GM19023 (cell line): ENCODE results near the gene SH3RF2.
A peak's percentile ranks its signal among the peaks of the same experiment; 100 is the strongest.
"Not testable (repeated sequence)": the region's sequence is repeated elsewhere in the genome, so short reads cannot be mapped to it uniquely, and the experiment has no call there.

Source experiments
- ATAC-seq: cut with Tn5 transposase; IDR thresholded peaks from one replicate; pipeline ENCODE4 v1.9.1; 2021; ENCODE audit warnings: mild to moderate bottlenecking, moderate library complexity; ENCODE audit not compliant: unreplicated experiment

The SH3RF2 gene

GRCh38 chr5:146076028-146076427, 139.7 kb downstream of the SH3RF2 start:
- no peak for ATAC-seq

GRCh38 chr5:146076455-146076854, 140.1 kb downstream of the SH3RF2 start:
- ATAC-seq = no peak

- ATAC-seq = no peak
These were observed 142.2 kb downstream of the SH3RF2 start for GRCh38 chr5:146078566-146078965.

- ATAC-seq = no peak
These were observed 143.5 kb downstream of the SH3RF2 start for GRCh38 chr5:146079695-146080373.

- ATAC-seq = no peak
These were observed 145.2 kb downstream of the SH3RF2 start for GRCh38 chr5:146081556-146081955.

- ATAC-seq = peak; percentile 88
These were observed 146.4 kb downstream of the SH3RF2 start for GRCh38 chr5:146082798-146083197.

GRCh38 chr5:146084376-146084775, 148.0 kb downstream of the SH3RF2 start:
- no peak for ATAC-seq

GRCh38 chr5:146088098-146088497, 151.7 kb downstream of the SH3RF2 start:
- ATAC-seq = no peak

GRCh38 chr5:146089287-146089686, 152.9 kb downstream of the SH3RF2 start:
- no peak for ATAC-seq

- no peak for ATAC-seq
These were observed 155.5 kb downstream of the SH3RF2 start for GRCh38 chr5:146091881-146092280.

- no peak for ATAC-seq
These were observed 161.7 kb downstream of the SH3RF2 start for GRCh38 chr5:146098047-146098446.

- no peak for ATAC-seq
These were observed 165.3 kb downstream of the SH3RF2 start for GRCh38 chr5:146101646-146102045.

- ATAC-seq = no peak
These were observed 167.2 kb downstream of the SH3RF2 start for GRCh38 chr5:146103594-146103993.

GRCh38 chr5:146105477-146105876, 169.1 kb downstream of the SH3RF2 start, which contains the start of gene PLAC8L1:
Gene PLAC8L1, minus strand, starts transcription at chr5:146105577. Its CDS starts 1,266 bp downstream, at chr5:146104311.
- ATAC-seq = no peak

GRCh38 chr5:146107901-146108300, 171.5 kb downstream of the SH3RF2 start:
- no peak for ATAC-seq

- ATAC-seq = not testable (repeated sequence)
These were observed 172.5 kb downstream of the SH3RF2 start for GRCh38 chr5:146108870-146109269.

GRCh38 chr5:146109379-146109778, 173.0 kb downstream of the SH3RF2 start:
- no peak for ATAC-seq

GRCh38 chr5:146111409-146111808, 175.0 kb downstream of the SH3RF2 start:
- no peak for ATAC-seq

GRCh38 chr5:146112476-146112875, 176.1 kb downstream of the SH3RF2 start:
- ATAC-seq = no peak
